Activated CD8-positive, alpha-beta memory T cell treated with anti-CD3 and anti-CD28 coated beads for 36 hours (primary cell): Measurements from ENCODE around the gene RCAN2. TPM values are rescaled to one million over a fixed set of nuclear protein-coding genes. Genes with fewer than 3 reads are reported as not detected.

Source experiments
- CTCF ChIA-PET: fragments of 350-600 bp; sonication (Branson Sonifier 250); formaldehyde crosslinking; loops from one replicate; lab custom pipeline; 2021; ENCODE audit warnings: antibody characterized with exemption; lab: Charles Lee
- POLR2A ChIA-PET: fragments of 350-600 bp; sonication (Branson Sonifier 250); formaldehyde crosslinking; loops from one replicate; lab custom pipeline; 2021; ENCODE audit warnings: antibody characterized with exemption; lab: Charles Lee
- total RNA-seq, 2 experiments: library from RNA; stranded (reverse); gene quantifications; one replicate each; pipeline ENCODE4 v1.2.3, GENCODE V29; 2021

RCAN2 gene
- under 1 TPM; 0.36 to 0.55 TPM for total RNA-seq

GRCh38 chr6:46491201-46491627, at the start of gene RCAN2:
RCAN2 (minus strand) TSS chr6:46491449.
- CTCF ChIA-PET = no interaction called here
- POLR2A ChIA-PET = no interaction called here

GRCh38 chr6:46539866-46540265, 48.6 kb upstream of the RCAN2 start:
- POLR2A ChIA-PET = no interaction called here
- CTCF ChIA-PET = no interaction called here

GRCh38 chr6:46538800-46539480, 47.7 kb upstream of the RCAN2 start:
- ChIA-PET CTCF (no interaction called here), POLR2A (no interaction called here)

GRCh38 chr6:46530896-46531295, 39.6 kb upstream of the RCAN2 start:
- POLR2A ChIA-PET = no interaction called here
- CTCF ChIA-PET = no interaction called here

- POLR2A ChIA-PET = no interaction called here
Measured at GRCh38 chr6:46528961-46529750, 37.9 kb upstream of the RCAN2 start.

GRCh38 chr6:46526607-46527006, 35.4 kb upstream of the RCAN2 start:
- POLR2A ChIA-PET = no interaction called here
- CTCF ChIA-PET = no interaction called here

More at GRCh38 chr6:46528961-46529750, 37.9 kb upstream of the RCAN2 start:
- CTCF ChIA-PET = no interaction called here

GRCh38 chr6:46525583-46525982, 34.3 kb upstream of the RCAN2 start:
- ChIA-PET CTCF (no interaction called here), POLR2A (no interaction called here)

- ChIA-PET POLR2A (no interaction called here), CTCF (no interaction called here)
Measured at GRCh38 chr6:46521464-46521971, 30.3 kb upstream of the RCAN2 start.

GRCh38 chr6:46517202-46517601, 26.0 kb upstream of the RCAN2 start:
- ChIA-PET POLR2A (no interaction called here), CTCF (no interaction called here)

GRCh38 chr6:46513533-46513932, 22.3 kb upstream of the RCAN2 start:
- POLR2A ChIA-PET = no interaction called here
- CTCF ChIA-PET = no interaction called here

- ChIA-PET POLR2A (no interaction called here), CTCF (no interaction called here)
Measured at GRCh38 chr6:46511320-46511719, 20.1 kb upstream of the RCAN2 start.

- ChIA-PET CTCF (no interaction called here), POLR2A (no interaction called here)
Measured at GRCh38 chr6:46510651-46511050, 19.4 kb upstream of the RCAN2 start.

GRCh38 chr6:46509981-46510510, 18.8 kb upstream of the RCAN2 start:
- ChIA-PET POLR2A (no interaction called here), CTCF (no interaction called here)

GRCh38 chr6:46509063-46509462, 17.8 kb upstream of the RCAN2 start:
- CTCF ChIA-PET = no interaction called here

GRCh38 chr6:46507426-46507825, 16.2 kb upstream of the RCAN2 start:
- ChIA-PET POLR2A (no interaction called here), CTCF (interaction anchor here (0.6 to 1.1 kb wide), 2 partner anchors 82 to 283 kb away, joined by 3 to 4 read pairs; no protein-coding TSS in a partner anchor)

More at GRCh38 chr6:46509063-46509462, 17.8 kb upstream of the RCAN2 start:
- POLR2A ChIA-PET = no interaction called here

GRCh38 chr6:46505693-46506512, 14.7 kb upstream of the RCAN2 start:
- ChIA-PET CTCF (interaction anchor here (1.5 kb wide), 1 partner anchor 38 kb away, joined by 3 read pairs; no protein-coding TSS in a partner anchor), POLR2A (no interaction called here)

GRCh38 chr6:46504242-46504641, 13.0 kb upstream of the RCAN2 start:
- POLR2A ChIA-PET = no interaction called here
- CTCF ChIA-PET = no interaction called here

GRCh38 chr6:46502486-46503119, 11.4 kb upstream of the RCAN2 start:
- CTCF ChIA-PET = no interaction called here
- POLR2A ChIA-PET = no interaction called here
